Measurements from ENCODE around the gene CZIB. TPM values are rescaled to one million over a fixed set of nuclear protein-coding genes. Genes with fewer than 3 reads are reported as not detected.

CZIB gene
- total and polyA plus RNA-seq, 2 of the 13 experiments (the other 11 are each of a cell fraction or from before 2014, with no cell fraction given), result 49.2 to 67.0 TPM

- TF ChIP-seq PAXIP1 (CRISPR knock-in tag; conservative IDR thresholded peaks at IDR 0.05), result peak; percentile 33
- 0 out of 2 replicates have a peak, but pooled peaks have one; percentile 37 for TF ChIP-seq IRF2 (CRISPR knock-in tag; IDR thresholded peaks at IDR 0.05)
- no peak for TF ChIP-seq NR2F1 (CRISPR knock-in tag; IDR thresholded peaks at IDR 0.05)
- 0 out of 2 replicates have a peak, but pooled peaks have one; percentile 22 for TF ChIP-seq SAP130 (CRISPR knock-in tag; IDR thresholded peaks at IDR 0.05; ENCODE audit: low read depth)
- TF ChIP-seq TEAD3 (CRISPR knock-in tag; optimal IDR thresholded peaks at IDR 0.05; ENCODE audit: borderline replicate concordance), result peak; percentile 36
These were observed 47.9 kb downstream of the CZIB start (continued) for GRCh38 chr1:53172426-53173128.

GRCh38 chr1:53166912-53167311, 53.5 kb downstream of the CZIB start:
- Histone ChIP-seq H3K79me2 (ENCODE audit: insufficient read depth, low read length) (no peaks in the 10 kb centered on the region), H3K27me3 (ENCODE audit: control insufficient read depth in 1 of 2, insufficient read depth in 2 of 2, low read length in 2 of 2) (no peaks in the 10 kb centered on the region), H3K4me3 (replicated peaks in 1 of 3; ENCODE audit: insufficient read depth in 1 of 3, low read depth in 2 of 3, low read length in 3 of 3) (peak overlapping the region in 1 of 3 experiments; percentile 31; a peak in 1 of 6 replicates), H3K4me1 (ENCODE audit: insufficient read depth, low read length) (peaks cover 41% of the 10 kb centered on the region), H3K27ac (ENCODE audit: extremely low read length, insufficient read depth, low read length) (no peak overlapping the region), H3K36me3 (replicated peaks in 1 of 2; ENCODE audit: control insufficient read depth in 1 of 2, insufficient read depth in 2 of 2, low read length in 2 of 2) (no peaks in the 10 kb centered on the region), H3K4me2 (ENCODE audit: low read depth, low read length) (peak overlapping the region; percentile 44), H2AFZ (ENCODE audit: low read length) (peak overlapping the region; percentile 59), H4K20me1 (ENCODE audit: insufficient read depth, low read length) (no peaks in the 10 kb centered on the region), H3K9ac (ENCODE audit: insufficient read depth, low read depth, low read length) (no peak overlapping the region), H3K9me3 (ENCODE audit: low read length) (no peaks in the 10 kb centered on the region)
- peak; percentile 75 for ATAC-seq
- DNase-seq (ENCODE audit: low spot score), result no peak
- WGBS (ENCODE audit: low lambda C conversion rate), result 46% methylated on average over 7 of the region's 8 CpGs
- ChIA-PET POLR2A (interaction anchor here (1.0 to 2.6 kb wide), 3 partner anchors 15 to 240 kb away, joined by 4 to 10 read pairs (median 7); partner anchors contain the start of gene SCP2), CTCF (ENCODE audit: low intra/inter-chr PET ratio, low total read pairs) (no interaction called here)
- in situ Hi-C loops (cut with HindIII; ENCODE audit: extremely low pct_ligation_motif_present, low pct_unique_long_range_greater_than_20kb), result no loop called here
- intact Hi-C loops (cut with micrococcal nuclease; ENCODE audit: unreplicated experiment), result no loop called here
- no peak for FAIRE-seq
- no TSS peak for BruUV-seq (replicated peaks)
- no peak for TF ChIP-seq REPIN1 (CRISPR knock-in tag; IDR thresholded peaks at IDR 0.05; ENCODE audit: borderline replicate concordance, low read depth)
- no peak for TF ChIP-seq ZBTB43 (CRISPR knock-in tag; conservative IDR thresholded peaks at IDR 0.05)
- TF ChIP-seq DR1 (CRISPR knock-in tag; IDR thresholded peaks at IDR 0.05), result no peak
- TF ChIP-seq SCMH1 (CRISPR knock-in tag; IDR thresholded peaks at IDR 0.05; ENCODE audit: borderline replicate concordance), result no peak
- no peak for TF ChIP-seq RCOR2 (CRISPR knock-in tag; IDR thresholded peaks at IDR 0.05)
- TF ChIP-seq TIGD3 (CRISPR knock-in tag; IDR thresholded peaks at IDR 0.05; ENCODE audit: borderline replicate concordance), result no peak
- no peak for TF ChIP-seq TSC22D2 (CRISPR knock-in tag; IDR thresholded peaks at IDR 0.05; ENCODE audit: borderline replicate concordance)
- no peak for TF ChIP-seq SIN3B (IDR thresholded peaks at IDR 0.05; ENCODE audit: low read length)
- TF ChIP-seq KLF11 (CRISPR knock-in tag; IDR thresholded peaks at IDR 0.05), result no peak
- no peak for TF ChIP-seq GPN1 (CRISPR knock-in tag; IDR thresholded peaks at IDR 0.05; ENCODE audit: borderline replicate concordance)
- TF ChIP-seq E2F5 (CRISPR knock-in tag; conservative IDR thresholded peaks at IDR 0.05), result no peak

Measured in HepG2 (cell line).